ENCODE data around the gene PTBP1.
"Not testable (repeated sequence)": the region's sequence is repeated elsewhere in the genome, so short reads cannot be mapped to it uniquely, and the experiment has no call there.

Gene PTBP1

GRCh38 chr19:827710-828321, 30.6 kb downstream of the PTBP1 start, which contains the start of gene AZU1:
Gene AZU1 (plus strand): TSS chr19:827837. CDS start chr19:827847, 10 bp downstream.
- no peak for TF ChIP-seq CTCF (conservative IDR thresholded peaks at IDR 0.05; ENCODE audit: low read depth, low read length)
- DNase-seq (ENCODE audit: low read depth) = no peak
- H3K4me3 ChIP-seq (ENCODE audit: low read length) = no peak within 1 kb of the TSS

- no peak for TF ChIP-seq CTCF (conservative IDR thresholded peaks at IDR 0.05; ENCODE audit: low read depth, low read length)
- H3K4me3 ChIP-seq (ENCODE audit: low read length) = no peak overlapping the region
These were observed 32.0 kb downstream of the PTBP1 start for GRCh38 chr19:829129-829758.

GRCh38 chr19:831407-832369, 34.4 kb downstream of the PTBP1 start:
- H3K4me3 ChIP-seq (ENCODE audit: low read length) = no peak overlapping the region
- DNase-seq (ENCODE audit: low read depth) = no peak
- TF ChIP-seq CTCF (conservative IDR thresholded peaks at IDR 0.05; ENCODE audit: low read depth, low read length) = no peak

More at GRCh38 chr19:829129-829758, 32.0 kb downstream of the PTBP1 start:
- DNase-seq (ENCODE audit: low read depth) = no peak

GRCh38 chr19:834216-834615, 37.0 kb downstream of the PTBP1 start:
- TF ChIP-seq CTCF (conservative IDR thresholded peaks at IDR 0.05; ENCODE audit: low read depth, low read length) = no peak
- no peak for DNase-seq (ENCODE audit: low read depth)
- no peak overlapping the region for H3K4me3 ChIP-seq (ENCODE audit: low read length)

GRCh38 chr19:835210-835810, 38.1 kb downstream of the PTBP1 start:
- TF ChIP-seq CTCF (conservative IDR thresholded peaks at IDR 0.05; ENCODE audit: low read depth, low read length) = no peak
- no peak for DNase-seq (ENCODE audit: low read depth)
- H3K4me3 ChIP-seq (ENCODE audit: low read length) = no peak overlapping the region

- TF ChIP-seq CTCF (conservative IDR thresholded peaks at IDR 0.05; ENCODE audit: low read depth, low read length) = no peak
- no peak within 1 kb of the TSS for H3K4me3 ChIP-seq (ENCODE audit: low read length)
- DNase-seq (ENCODE audit: low read depth) = no peak
These were observed 43.4 kb downstream of the PTBP1 start, which contains the start of gene PRTN3 for GRCh38 chr19:840519-841206. Gene PRTN3 (plus strand): TSS chr19:840999. CDS start chr19:841009, 10 bp downstream.

GRCh38 chr19:842802-843179, 45.5 kb downstream of the PTBP1 start:
- not testable (repeated sequence) for H3K4me3 ChIP-seq (ENCODE audit: low read length); DNase-seq (ENCODE audit: low read depth)
